ENCODE measurements around the gene AQP6.
"Not testable (repeated sequence)": the region's sequence is repeated elsewhere in the genome, so short reads cannot be mapped to it uniquely, and the experiment has no call there.

AQP6 gene

DNA sequence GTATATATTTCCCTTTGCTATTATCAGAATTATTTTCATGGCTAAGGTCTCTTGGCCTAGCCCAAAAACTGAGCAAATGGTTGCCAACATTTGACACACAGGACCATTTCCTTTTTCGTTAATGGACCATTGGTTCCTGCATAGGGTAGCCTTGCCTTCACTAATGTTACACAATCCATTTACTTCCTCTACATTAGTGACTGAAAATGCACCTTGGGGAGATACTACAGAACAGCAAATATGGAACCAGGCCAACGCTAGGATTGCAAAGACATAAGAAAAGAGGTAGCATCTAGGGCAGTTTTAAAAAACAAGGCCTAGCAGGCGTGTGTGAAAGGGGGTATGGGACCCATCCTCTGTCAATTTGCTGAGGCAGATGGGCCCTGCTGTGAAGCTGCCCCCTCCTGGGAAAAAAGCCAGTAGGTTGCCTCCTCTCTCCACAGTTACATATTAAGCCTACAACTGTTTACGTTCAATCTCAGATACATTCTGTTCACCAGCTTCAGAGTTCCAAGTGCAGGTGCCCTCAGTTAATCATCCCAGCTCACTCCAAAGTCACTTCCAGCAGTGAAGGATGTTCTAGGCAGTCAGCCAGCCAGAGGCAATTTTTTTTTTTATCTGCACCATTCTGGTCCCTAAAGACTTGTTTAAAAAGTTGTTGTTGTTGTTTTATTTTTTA is 15.0 kb downstream of the AQP6 start:
- no peak for DNase-seq (ENCODE audit: extremely low read depth, low read depth)
- H3K4me3 ChIP-seq (replicated peaks; ENCODE audit: low read depth, low read length): no peak overlapping the region
- TF ChIP-seq, protein P1, sequence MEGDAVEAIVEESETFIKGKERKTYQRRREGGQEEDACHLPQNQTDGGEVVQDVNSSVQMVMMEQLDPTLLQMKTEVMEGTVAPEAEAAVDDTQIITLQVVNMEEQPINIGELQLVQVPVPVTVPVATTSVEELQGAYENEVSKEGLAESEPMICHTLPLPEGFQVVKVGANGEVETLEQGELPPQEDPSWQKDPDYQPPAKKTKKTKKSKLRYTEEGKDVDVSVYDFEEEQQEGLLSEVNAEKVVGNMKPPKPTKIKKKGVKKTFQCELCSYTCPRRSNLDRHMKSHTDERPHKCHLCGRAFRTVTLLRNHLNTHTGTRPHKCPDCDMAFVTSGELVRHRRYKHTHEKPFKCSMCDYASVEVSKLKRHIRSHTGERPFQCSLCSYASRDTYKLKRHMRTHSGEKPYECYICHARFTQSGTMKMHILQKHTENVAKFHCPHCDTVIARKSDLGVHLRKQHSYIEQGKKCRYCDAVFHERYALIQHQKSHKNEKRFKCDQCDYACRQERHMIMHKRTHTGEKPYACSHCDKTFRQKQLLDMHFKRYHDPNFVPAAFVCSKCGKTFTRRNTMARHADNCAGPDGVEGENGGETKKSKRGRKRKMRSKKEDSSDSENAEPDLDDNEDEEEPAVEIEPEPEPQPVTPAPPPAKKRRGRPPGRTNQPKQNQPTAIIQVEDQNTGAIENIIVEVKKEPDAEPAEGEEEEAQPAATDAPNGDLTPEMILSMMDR (IDR thresholded peaks at IDR 0.05; ENCODE audit: low read depth, low read length, missing control alignments): no peak

DNA sequence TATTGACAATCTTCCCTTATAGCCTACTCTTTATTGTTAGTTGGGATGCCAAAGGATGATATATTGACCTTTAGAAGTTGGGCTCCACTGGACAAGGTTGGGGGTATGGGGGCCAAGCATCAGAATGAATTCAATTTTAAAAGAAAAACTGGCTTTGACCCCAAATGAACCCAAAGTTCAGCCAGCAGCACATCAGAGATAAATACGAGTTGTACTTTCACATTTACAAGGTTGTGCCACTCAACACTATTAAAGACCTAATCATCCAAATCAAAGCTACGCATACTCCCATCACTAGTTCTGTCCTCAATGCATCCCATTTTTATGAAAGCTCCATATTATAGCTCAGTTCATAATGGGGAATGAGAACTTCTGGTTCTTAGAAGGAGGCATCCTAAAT is 16.7 kb downstream of the AQP6 start:
- DNase-seq (ENCODE audit: extremely low read depth, low read depth); H3K4me3 ChIP-seq (replicated peaks; ENCODE audit: low read depth, low read length): not testable (repeated sequence)

DNA sequence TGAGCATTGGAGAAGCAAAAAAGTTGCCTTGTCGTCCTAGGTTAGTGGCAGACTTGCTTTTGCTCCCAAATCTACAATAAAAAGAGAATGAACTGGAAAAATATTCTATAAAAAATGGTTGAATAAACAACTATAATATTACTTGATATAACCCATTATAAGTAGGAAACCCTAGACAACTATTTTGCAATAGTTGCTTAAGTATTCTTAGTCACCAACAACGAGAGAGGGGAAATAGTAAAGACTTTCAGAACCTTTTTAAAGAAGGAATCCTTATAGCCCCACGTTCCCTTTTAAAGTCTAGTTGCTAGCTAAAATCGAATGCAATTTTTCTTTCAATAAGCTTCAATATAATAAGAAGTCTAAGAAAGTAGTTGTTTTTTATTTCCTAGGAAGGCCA is 17.5 kb downstream of the AQP6 start:
- no peak for DNase-seq (ENCODE audit: extremely low read depth, low read depth)

DNA sequence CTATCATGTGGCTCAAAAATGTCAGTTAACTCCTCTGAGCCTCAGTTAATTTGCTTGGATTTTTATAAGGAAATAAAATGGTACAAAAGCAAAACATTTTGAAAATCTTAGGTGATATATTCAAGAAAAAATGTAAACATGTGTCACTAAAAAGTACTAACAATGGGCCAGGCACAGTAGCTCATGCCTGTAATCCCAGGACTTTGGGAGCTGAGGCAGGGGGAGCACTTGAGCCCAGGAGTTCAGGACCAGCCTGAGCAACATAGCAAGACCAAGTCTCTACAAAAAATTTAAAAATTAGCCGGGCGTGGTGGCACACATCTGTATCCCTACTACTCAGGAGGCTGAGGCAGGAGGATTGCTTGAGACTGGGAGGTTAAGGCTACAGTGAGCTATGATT is 25.7 kb downstream of the AQP6 start:
- TF ChIP-seq, protein P1 (IDR thresholded peaks at IDR 0.05; ENCODE audit: low read depth, low read length, missing control alignments): peak; percentile 9
- DNase-seq (ENCODE audit: extremely low read depth, low read depth): no peak
- no peak overlapping the region for H3K4me3 ChIP-seq (replicated peaks; ENCODE audit: low read depth, low read length)

More for the DNA sequence above, 17.5 kb downstream of the AQP6 start:
- H3K4me3 ChIP-seq (replicated peaks; ENCODE audit: low read depth, low read length): no peak overlapping the region
- TF ChIP-seq, protein P1 (IDR thresholded peaks at IDR 0.05; ENCODE audit: low read depth, low read length, missing control alignments): no peak

DNA sequence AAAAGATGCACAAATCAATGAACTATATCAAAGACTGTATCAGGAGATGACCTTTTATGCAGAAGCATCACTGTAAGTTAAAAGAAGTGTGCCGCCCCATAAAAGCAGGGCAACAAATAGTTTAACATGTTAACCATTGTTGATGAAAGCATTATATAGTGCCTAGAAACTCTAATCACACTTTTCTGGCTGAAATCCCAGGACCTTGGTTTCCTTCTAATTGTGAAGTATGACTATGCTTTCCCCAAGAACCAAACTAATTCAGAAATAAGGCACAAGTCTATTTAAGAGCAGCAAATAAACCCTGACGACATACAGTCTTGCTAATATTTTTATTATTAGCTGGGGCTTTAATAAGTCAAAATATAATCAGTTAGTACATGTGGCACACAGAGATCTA is 30.8 kb downstream of the AQP6 start:
- TF ChIP-seq, protein P1 (IDR thresholded peaks at IDR 0.05; ENCODE audit: low read depth, low read length, missing control alignments): no peak
- DNase-seq (ENCODE audit: extremely low read depth, low read depth): no peak

DNA sequence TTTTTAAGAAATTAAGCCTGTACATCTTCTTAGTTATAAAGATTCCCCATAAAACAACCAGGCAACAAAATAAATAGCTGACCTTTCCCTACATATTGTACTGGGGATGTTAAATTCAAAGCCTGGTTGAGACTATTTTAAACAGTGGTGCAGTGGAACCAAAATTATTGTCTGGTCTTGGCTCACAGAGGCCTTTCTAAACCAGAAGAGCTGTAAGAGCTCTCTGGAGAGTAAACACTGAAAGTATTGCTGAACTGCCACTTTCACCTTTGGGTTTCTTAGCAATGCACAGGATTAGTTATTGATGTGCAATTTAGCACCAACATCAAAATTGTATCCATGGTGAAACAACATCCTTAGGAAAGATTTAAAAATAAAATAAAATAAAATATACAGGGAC is 31.9 kb downstream of the AQP6 start:
- no peak for DNase-seq (ENCODE audit: extremely low read depth, low read depth)
- TF ChIP-seq, protein P1 (IDR thresholded peaks at IDR 0.05; ENCODE audit: low read depth, low read length, missing control alignments): no peak
- no peak overlapping the region for H3K4me3 ChIP-seq (replicated peaks; ENCODE audit: low read depth, low read length)

More for the DNA sequence above, 30.8 kb downstream of the AQP6 start:
- no peak overlapping the region for H3K4me3 ChIP-seq (replicated peaks; ENCODE audit: low read depth, low read length)

DNA sequence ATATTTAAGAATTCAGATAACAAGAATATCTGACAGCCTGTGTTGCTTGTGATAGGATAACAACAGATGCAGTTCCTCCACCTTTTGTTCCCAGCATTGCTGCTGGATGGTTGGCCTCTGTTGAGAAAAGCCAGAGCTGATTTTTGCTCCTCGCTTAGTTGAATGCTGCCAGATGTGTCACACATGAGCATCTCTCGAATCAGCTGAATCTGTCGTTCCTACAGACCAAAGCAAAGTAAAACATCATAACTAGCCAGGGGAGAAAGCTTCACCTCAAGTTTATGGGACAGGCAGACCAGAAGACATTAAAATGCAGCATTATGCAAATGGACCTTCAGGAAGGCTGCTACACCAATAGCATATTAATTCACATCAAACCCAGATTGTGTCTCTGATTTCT is 32.4 kb downstream of the AQP6 start:
- H3K4me3 ChIP-seq (replicated peaks; ENCODE audit: low read depth, low read length): no peak overlapping the region
- DNase-seq (ENCODE audit: extremely low read depth, low read depth): no peak
- TF ChIP-seq, protein P1 (IDR thresholded peaks at IDR 0.05; ENCODE audit: low read depth, low read length, missing control alignments): no peak

Data from HFF-Myc (cell line).